Fibroblast of lung (primary cell): ENCODE data around the gene ALDOB.

Source experiments
- EZH2 ChIP-seq: IDR thresholded peaks from 2 replicates; pipeline ENCODE4 v1.5.1; 2012; ENCODE audit warnings: low read length, control low read depth, mild to moderate bottlenecking; ENCODE audit errors: missing control alignments
- TF ChIP-seq, protein P1 (sequence below), 2 donors: IDR thresholded peaks in 1 of 2; conservative IDR thresholded peaks in 1 of 2; 1 replicate in 1 of 2; 2 replicates in 1 of 2; pipeline ENCODE4 v1.5.1; 2011 to 2012; ENCODE audit warnings: low read length in 2 of 2, control low read depth in 1 of 2, inconsistent platforms in 1 of 2, low read depth in 1 of 2, mild to moderate bottlenecking in 1 of 2

DNA sequence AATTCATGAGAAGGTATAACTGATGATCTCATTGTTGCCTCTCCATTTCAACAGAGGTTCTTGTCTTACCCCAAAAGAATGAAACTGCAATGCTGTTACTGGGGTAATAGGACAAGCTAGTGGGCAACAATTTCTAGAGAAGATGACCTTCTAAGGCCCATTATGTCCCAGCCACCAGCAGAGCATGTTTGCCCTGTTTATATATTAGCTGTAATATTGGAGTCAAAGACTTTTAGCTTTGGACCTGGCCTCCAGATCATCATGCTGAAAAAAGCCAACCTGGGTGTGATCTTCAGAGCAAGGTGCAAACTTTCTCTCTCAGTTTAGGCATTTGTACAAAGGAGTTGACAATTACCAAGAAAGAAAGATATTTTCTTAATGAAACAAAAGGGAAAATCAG, 3.4 kb downstream of the ALDOB start:
- TF ChIP-seq, protein P1, sequence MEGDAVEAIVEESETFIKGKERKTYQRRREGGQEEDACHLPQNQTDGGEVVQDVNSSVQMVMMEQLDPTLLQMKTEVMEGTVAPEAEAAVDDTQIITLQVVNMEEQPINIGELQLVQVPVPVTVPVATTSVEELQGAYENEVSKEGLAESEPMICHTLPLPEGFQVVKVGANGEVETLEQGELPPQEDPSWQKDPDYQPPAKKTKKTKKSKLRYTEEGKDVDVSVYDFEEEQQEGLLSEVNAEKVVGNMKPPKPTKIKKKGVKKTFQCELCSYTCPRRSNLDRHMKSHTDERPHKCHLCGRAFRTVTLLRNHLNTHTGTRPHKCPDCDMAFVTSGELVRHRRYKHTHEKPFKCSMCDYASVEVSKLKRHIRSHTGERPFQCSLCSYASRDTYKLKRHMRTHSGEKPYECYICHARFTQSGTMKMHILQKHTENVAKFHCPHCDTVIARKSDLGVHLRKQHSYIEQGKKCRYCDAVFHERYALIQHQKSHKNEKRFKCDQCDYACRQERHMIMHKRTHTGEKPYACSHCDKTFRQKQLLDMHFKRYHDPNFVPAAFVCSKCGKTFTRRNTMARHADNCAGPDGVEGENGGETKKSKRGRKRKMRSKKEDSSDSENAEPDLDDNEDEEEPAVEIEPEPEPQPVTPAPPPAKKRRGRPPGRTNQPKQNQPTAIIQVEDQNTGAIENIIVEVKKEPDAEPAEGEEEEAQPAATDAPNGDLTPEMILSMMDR (conservative IDR thresholded peaks at IDR 0.05 in 1 of 2, IDR thresholded peaks at IDR 0.05 in 1 of 2; ENCODE audit: low read depth in 1 of 2, low read length in 2 of 2): no peak
- no peak for TF ChIP-seq EZH2
